GM20000 (cell line): ENCODE results near the gene ZBTB18.
A peak's percentile ranks its signal among the peaks of the same experiment; 100 is the strongest.

ENCODE experiments used
- DNase-seq: peaks from one replicate; pipeline ENCODE4 v3.0.0; 2012; ENCODE audit warnings: low spot score
- CTCF ChIP-seq: IDR thresholded peaks from 2 replicates; pipeline ENCODE4 v1.5.1; 2012; ENCODE audit warnings: mild to moderate bottlenecking, control low read depth; ENCODE audit errors: extremely low read depth, missing control alignments

ZBTB18 gene

GRCh38 chr1:244049162-244050013, 1.7 kb upstream of the ZBTB18 start:
- TF ChIP-seq CTCF: no peak

GRCh38 chr1:244050014-244050834, 859 bp upstream of the ZBTB18 start:
- TF ChIP-seq CTCF: no peak
- DNase-seq: peak; percentile 32

More at GRCh38 chr1:244049162-244050013, 1.7 kb upstream of the ZBTB18 start:
- peak; percentile 66 for DNase-seq

GRCh38 chr1:244052016-244052727, 1.1 kb downstream of the ZBTB18 start:
- DNase-seq: no peak
- TF ChIP-seq CTCF: no peak

- no peak for DNase-seq
- no peak for TF ChIP-seq CTCF
Measured at GRCh38 chr1:244052728-244053312, 1.7 kb downstream of the ZBTB18 start.

- no peak for TF ChIP-seq CTCF
- no peak for DNase-seq
Measured at GRCh38 chr1:244053831-244054230, 2.7 kb downstream of the ZBTB18 start.

GRCh38 chr1:244054247-244054923, 3.3 kb downstream of the ZBTB18 start:
- TF ChIP-seq CTCF: no peak
- no peak for DNase-seq
